Measurements from ENCODE around the gene CACFD1. TPM values are rescaled to one million over a fixed set of nuclear protein-coding genes. Genes with fewer than 3 reads are reported as not detected.

Gene CACFD1
- total and polyA plus RNA-seq, 2 experiments from 2014 or later, result 61.7 to 64.0 TPM

GRCh38 chr9:133490865-133491655, 31.3 kb downstream of the CACFD1 start:
- no peaks in the 10 kb centered on the region for H3K9me3 ChIP-seq (ENCODE audit: low read depth)
- no peak overlapping the region for H3K27ac ChIP-seq
- no peaks in the 10 kb centered on the region for H3K27me3 ChIP-seq
- no peak for TF ChIP-seq CTCF (IDR thresholded peaks at IDR 0.05; ENCODE audit: low read depth, low read length)
- H3K36me3 ChIP-seq, result no peaks in the 10 kb centered on the region
- peaks cover 6% of the 10 kb centered on the region for H3K4me1 ChIP-seq (ENCODE audit: low read depth)
- H3K4me3 ChIP-seq, result no peak overlapping the region
- DNase-seq (ENCODE audit: low read depth in 1 of 2, low spot score in 1 of 2), result peak in 1 of 2 donors; percentile 44

- Histone ChIP-seq H3K4me3 (no peak overlapping the region), H3K9me3 (ENCODE audit: low read depth) (no peaks in the 10 kb centered on the region), H3K27me3 (no peaks in the 10 kb centered on the region), H3K36me3 (no peaks in the 10 kb centered on the region), H3K4me1 (ENCODE audit: low read depth) (peaks cover 6% of the 10 kb centered on the region), H3K27ac (no peak overlapping the region)
- TF ChIP-seq CTCF (IDR thresholded peaks at IDR 0.05; ENCODE audit: low read depth, low read length), result no peak
- DNase-seq (ENCODE audit: low read depth in 1 of 2, low spot score in 1 of 2), result no peak
Measured at GRCh38 chr9:133491656-133491925, 31.8 kb downstream of the CACFD1 start.

GRCh38 chr9:133492061-133493021, 32.6 kb downstream of the CACFD1 start:
- H3K36me3 ChIP-seq, result no peaks in the 10 kb centered on the region
- H3K27me3 ChIP-seq, result no peaks in the 10 kb centered on the region
- peaks cover 6% of the 10 kb centered on the region for H3K4me1 ChIP-seq (ENCODE audit: low read depth)
- no peaks in the 10 kb centered on the region for H3K9me3 ChIP-seq (ENCODE audit: low read depth)
- no peak overlapping the region for H3K4me3 ChIP-seq
- TF ChIP-seq CTCF (IDR thresholded peaks at IDR 0.05; ENCODE audit: low read depth, low read length), result no peak
- DNase-seq (ENCODE audit: low read depth in 1 of 2, low spot score in 1 of 2), result no peak
- peak overlapping the region; percentile 26 for H3K27ac ChIP-seq

GRCh38 chr9:133493428-133493827, 33.6 kb downstream of the CACFD1 start:
- no peak for TF ChIP-seq CTCF (IDR thresholded peaks at IDR 0.05; ENCODE audit: low read depth, low read length)
- Histone ChIP-seq H3K4me3 (no peak overlapping the region), H3K27ac (no peak overlapping the region), H3K27me3 (no peaks in the 10 kb centered on the region), H3K36me3 (no peaks in the 10 kb centered on the region), H3K4me1 (ENCODE audit: low read depth) (peaks cover 6% of the 10 kb centered on the region), H3K9me3 (ENCODE audit: low read depth) (no peaks in the 10 kb centered on the region)
- DNase-seq (ENCODE audit: low read depth in 1 of 2, low spot score in 1 of 2), result no peak

- no peak overlapping the region for H3K27ac ChIP-seq
- peaks cover 6% of the 10 kb centered on the region for H3K4me1 ChIP-seq (ENCODE audit: low read depth)
- DNase-seq (ENCODE audit: low read depth in 1 of 2, low spot score in 1 of 2), result no peak
- no peaks in the 10 kb centered on the region for H3K36me3 ChIP-seq
- TF ChIP-seq CTCF (IDR thresholded peaks at IDR 0.05; ENCODE audit: low read depth, low read length), result no peak
- H3K4me3 ChIP-seq, result no peak overlapping the region
- H3K9me3 ChIP-seq (ENCODE audit: low read depth), result no peaks in the 10 kb centered on the region
- H3K27me3 ChIP-seq, result no peaks in the 10 kb centered on the region
Measured at GRCh38 chr9:133493845-133494540, 34.2 kb downstream of the CACFD1 start.

All from cardiac muscle cell (in vitro differentiated cells and primary cell).